Measurements from ENCODE around the gene C14orf180.
A peak's percentile ranks its signal among the peaks of the same experiment; 100 is the strongest.

The C14orf180 gene

GRCh38 chr14:104579507-104579906 is at the start of gene C14orf180:
C14orf180 (plus strand) TSS chr14:104579764; CDS start chr14:104586431, 6,667 bp downstream.
- peak in 11 of 58 donors; percentile 8 to 43 (median 24) for DNase-seq

- DNase-seq = no peak
Observed at GRCh38 chr14:104530646-104531045, 48.9 kb upstream of the C14orf180 start.

- no peak for DNase-seq
Observed at GRCh38 chr14:104531421-104532190, 48.0 kb upstream of the C14orf180 start.

- DNase-seq = no peak
Observed at GRCh38 chr14:104532191-104532555, 47.4 kb upstream of the C14orf180 start.

- DNase-seq = no peak
Observed at GRCh38 chr14:104534036-104534435, 45.5 kb upstream of the C14orf180 start.

GRCh38 chr14:104536942-104537612 is 42.5 kb upstream of the C14orf180 start:
- no peak for DNase-seq

- no peak for DNase-seq
Observed at GRCh38 chr14:104537613-104537988, 42.0 kb upstream of the C14orf180 start.

- no peak for DNase-seq
Observed at GRCh38 chr14:104541905-104542465, 37.6 kb upstream of the C14orf180 start.

- DNase-seq = no peak
Observed at GRCh38 chr14:104542871-104543830, 36.4 kb upstream of the C14orf180 start.

- no peak for DNase-seq
Observed at GRCh38 chr14:104544362-104544961, 35.1 kb upstream of the C14orf180 start.

GRCh38 chr14:104545151-104545941 is 34.2 kb upstream of the C14orf180 start:
- DNase-seq = peak in 56 of 58 donors; percentile 12 to 84 (median 62)

GRCh38 chr14:104545942-104546501 is 33.5 kb upstream of the C14orf180 start:
- DNase-seq = peak in 3 of 58 donors; percentile 41 to 59 (median 55)

- DNase-seq = no peak
Observed at GRCh38 chr14:104546591-104547309, 32.8 kb upstream of the C14orf180 start.

GRCh38 chr14:104547310-104547997 is 32.1 kb upstream of the C14orf180 start:
- DNase-seq = no peak

GRCh38 chr14:104547998-104548700 is 31.4 kb upstream of the C14orf180 start:
- no peak for DNase-seq

GRCh38 chr14:104548802-104549535 is 30.6 kb upstream of the C14orf180 start:
- DNase-seq = no peak

All from anterior cingulate cortex (tissue), 58 donors.